SIG-M5 treated with dmso at 0.1 percent for 504 hours (cell line): ENCODE results near the gene TMEM245.
A peak's percentile ranks its signal among the peaks of the same experiment; 100 is the strongest.

Experiments used
- DNase-seq: peaks from one replicate; lab custom pipeline; 2025; ENCODE audit not compliant: unreplicated experiment; lab: John Stamatoyannopoulos, UW

TMEM245 gene

DNA sequence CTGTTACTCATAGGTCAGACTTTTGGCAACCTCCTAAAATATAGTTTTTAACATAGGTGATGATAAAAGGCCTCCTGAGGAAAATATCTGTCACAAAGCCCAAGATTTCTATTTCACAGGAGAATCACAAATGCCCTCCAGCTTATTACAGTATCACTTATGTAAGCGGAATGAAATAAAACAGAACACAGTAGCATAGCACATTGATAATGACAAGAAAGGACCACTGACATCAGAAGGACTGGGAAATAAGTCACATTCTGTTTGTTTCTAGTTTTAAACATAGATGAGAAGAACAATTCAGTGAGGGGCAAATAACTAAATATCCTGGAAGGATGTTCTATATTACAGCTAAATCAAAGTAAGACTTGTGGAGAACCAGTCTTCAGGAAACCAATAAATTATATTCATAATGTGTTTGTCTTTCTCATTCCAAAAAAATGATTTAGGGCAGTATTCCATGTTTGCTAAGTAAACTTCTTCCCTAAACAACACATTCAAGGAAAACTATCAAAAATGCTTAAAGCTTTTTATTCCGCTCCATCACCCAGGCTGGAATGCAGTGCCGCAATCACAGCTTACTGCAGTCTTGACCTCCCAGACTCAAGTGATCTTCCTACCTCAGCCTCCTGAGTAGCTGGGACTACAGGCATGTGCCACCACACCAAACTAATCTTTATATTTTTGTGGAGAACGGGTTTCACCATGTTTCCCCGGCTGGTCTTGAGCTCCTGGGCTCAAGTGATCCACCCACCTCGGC lies 85.6 kb downstream of the TMEM245 start:
- DNase-seq, result no peak

DNA sequence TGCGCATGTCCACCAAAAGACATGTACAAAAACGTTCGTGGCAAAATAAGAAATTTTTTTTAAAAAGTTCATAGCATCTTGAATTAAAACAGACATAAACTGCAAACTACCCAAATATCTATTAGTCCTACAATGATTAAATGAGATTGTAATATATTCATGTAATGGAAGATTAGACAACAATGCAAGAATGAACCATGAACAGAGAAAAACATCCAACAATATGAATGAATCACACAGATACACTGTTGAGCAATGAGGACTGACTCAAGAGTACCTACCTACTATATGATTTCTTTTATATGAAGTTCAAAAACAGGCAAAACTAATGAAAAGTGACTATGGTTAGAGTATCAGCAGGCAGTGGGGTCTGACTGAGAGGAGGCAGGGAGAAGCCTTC lies 88.5 kb downstream of the TMEM245 start:
- DNase-seq, result no peak

DNA sequence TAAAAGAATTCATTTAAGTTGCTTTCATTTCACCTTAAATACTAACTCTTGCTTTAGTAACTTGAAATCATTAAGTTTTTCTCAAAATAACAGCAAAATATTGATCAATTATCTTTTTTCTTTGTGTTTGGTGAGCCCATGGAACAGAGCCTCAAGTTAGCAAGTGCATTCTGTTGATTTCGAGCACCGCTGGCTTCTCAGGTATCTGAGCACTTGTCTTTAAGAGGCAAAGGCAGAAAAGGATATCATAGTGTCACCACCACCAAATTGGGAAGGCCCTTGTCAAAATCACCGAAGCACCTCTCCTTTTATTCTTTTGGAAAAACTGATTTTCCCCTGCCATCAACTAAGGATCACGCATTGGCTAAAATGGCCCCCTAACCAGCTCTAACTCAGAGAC lies 89.3 kb downstream of the TMEM245 start:
- no peak for DNase-seq

DNA sequence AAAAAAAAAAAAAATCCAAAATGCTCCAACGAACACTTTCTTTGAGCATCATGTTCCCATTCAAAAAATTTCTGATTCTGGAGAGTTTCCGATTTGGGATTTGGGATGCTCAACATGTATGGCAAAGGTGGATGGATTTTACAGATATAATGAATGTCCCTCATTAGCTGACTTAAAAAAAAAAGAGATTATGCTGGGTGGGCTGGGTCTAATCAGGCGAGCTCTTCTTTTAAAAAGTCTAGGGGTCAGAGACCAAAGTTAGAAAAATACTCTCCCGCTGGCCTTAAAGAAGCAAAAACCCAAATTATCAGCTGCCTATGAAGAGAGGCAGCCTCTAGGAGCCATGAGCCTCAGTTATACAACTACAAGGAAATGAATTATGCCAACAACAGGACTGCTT lies 91.3 kb downstream of the TMEM245 start:
- no peak for DNase-seq

DNA sequence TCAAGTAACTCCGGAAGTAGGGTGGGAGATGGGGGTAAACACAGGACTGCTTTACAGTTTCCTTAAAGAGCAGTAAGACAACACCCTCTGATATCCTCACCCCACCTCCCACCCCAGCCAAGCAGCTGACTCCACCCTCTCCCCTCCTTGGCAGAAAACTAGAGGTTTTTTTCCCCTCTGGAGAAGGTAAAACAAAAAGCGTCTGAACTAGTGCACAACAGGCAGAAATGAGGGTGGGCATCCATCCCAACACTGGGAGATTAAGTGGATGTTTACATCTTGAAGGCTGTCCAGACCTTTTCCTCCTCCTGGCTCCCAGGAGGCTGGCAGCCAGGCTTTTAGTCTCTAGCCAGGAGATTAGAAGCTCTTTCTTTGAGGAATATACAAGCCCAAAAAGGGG lies 92.6 kb downstream of the TMEM245 start:
- DNase-seq, result no peak

DNA sequence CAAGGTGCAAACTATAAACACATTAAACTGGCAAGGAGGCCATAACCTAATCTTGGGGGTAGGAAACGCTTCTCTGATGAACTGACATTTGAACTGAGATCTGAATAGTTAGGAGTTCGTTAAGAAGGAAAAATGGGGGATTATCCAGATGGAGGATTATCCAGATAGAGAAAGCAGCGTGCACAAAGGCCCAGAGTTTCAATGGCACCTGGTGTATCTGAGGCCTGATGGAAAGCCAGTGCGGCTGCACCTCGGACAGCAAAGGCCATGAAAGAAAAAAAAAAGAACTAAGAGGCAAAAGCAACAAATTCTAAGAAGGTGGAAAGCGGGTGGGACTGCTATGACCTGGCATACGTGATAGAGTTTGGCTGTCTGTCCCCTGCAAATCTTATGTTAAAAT lies 93.4 kb downstream of the TMEM245 start:
- no peak for DNase-seq

DNA sequence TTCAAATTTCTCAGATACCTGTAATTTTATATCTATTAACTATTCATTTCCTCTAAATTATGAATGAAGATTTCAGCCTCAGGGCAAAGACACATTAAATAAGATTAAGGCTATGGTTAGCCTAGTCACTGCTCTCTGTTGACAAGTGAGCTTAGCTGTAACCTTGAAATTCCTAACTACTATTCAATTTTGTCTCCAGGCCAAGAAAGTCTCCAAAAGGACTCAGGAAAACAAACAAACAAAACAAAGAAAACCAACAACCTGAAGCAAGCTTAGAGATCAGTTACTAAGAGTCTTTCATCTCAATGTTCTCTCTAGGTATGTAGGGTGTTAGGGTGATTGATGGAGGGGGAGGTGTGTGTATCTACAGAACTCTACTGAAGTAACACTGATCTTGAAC lies 96.9 kb downstream of the TMEM245 start:
- DNase-seq, result no peak

DNA sequence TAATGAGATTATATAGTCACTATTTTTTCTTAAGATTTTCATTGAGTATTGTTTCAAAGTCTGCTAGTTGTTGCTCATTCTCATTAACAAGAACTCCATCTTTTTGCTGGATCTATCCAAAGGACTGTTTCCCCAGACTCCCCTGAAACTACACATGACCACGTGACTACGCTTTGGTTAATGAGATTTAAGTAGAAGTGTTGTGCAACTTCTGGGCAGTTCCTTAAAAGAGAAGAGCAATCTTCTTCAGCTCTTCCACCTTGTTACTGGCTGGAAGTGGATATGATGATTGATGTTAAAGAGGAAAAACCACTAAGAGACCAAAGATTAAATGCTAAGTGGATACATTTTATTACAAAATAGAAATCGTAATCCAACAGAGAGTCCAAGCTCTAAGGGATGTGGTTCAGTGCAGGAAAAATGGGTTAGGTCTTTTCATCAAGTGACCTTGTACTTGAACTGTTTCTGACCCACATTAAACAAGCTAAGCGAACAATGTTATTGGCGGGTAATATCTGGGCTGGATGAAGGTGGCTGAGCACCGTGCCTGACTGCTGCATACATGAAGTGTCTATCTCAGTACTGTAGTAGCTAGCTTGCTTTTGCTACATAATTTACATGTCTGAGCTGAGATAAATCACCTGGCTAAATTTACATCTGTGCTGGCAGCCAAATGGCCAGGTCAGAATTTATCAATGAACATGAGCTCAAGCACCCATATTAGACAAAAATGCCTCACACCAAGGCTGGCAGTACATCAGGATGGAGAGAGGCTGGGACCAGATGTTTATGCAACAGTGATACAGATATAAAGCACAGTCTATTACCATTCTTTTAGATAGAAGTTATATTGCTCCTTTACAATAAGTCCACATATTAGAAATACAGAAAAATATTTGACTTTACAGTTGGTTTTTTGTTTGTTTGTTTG lies 98.9 kb downstream of the TMEM245 start:
- DNase-seq, result peak; percentile 61

DNA sequence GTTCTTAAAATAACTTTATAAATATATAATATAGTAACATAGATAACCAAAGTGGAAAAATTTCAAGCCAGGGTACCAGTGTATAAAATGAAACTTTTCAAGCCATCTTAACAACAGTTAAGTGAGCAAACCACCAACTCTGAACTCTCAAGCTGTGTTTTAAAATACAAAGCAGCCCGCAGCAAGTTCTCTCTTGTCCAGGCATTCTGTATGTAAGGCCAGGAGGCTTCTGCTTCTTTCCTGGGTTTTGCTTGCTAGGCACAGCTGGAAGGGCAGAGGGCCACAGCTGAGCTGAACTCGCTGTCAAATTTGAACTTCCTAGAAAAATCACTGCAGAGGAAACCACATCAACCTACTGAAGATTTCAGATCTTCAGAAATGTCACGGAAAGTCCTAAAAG lies 99.6 kb downstream of the TMEM245 start:
- DNase-seq, result no peak

DNA sequence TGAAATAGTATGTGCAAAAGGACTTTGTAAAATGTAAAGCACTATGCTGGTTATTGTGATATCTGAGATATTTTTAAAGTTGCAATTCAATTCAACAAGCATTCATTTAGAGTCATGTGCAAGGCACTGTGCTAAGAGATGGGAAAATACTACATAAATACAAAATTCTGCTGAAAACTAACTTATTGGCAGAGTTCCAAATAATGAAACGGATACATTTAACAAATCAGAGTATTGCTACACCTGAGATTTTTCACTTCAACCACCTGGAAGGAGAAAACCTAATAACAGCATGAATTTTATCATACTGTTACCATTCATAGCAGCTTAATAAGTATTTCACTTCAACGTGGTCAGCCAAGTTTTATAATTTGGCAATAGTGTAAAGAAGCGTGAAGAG lies 100.3 kb downstream of the TMEM245 start:
- DNase-seq, result no peak

DNA sequence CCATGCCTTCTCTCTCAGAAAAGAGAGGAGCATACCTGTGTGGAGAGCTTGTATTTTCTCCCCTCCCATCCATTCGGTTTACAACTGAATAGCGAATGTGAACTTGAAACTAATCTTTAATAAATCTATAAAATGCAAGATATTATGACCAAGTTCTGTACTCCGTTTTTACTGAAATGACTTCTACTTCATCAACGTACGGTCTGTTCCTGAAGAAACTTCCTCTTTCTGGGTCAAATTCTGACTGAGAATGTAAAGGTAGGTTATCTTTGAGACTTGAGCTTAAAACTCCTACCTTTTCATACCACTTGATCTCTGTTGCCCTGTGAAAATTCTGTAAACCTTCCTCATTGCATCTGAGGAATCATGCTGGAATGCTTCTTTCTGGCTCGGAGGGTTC lies 102.3 kb downstream of the TMEM245 start:
- DNase-seq, result no peak

DNA sequence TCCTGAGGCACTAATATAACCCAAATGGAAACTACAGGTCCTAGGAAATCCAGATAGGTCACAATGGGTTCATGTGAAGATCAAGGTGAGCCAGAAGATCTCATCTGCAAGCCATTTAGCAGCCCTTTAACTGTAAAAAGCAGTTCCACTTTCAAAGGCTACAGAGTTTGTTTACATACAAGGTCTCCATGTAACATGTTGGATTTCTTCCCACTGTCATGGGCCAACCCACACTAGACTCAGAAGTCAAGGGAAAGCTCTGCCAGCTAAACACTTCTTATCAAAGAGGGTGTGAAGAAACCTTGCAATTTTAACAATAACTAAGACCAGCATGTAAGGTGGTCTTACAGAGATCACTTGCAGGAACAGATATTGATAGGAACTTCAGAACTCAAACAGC lies 102.7 kb downstream of the TMEM245 start:
- no peak for DNase-seq

DNA sequence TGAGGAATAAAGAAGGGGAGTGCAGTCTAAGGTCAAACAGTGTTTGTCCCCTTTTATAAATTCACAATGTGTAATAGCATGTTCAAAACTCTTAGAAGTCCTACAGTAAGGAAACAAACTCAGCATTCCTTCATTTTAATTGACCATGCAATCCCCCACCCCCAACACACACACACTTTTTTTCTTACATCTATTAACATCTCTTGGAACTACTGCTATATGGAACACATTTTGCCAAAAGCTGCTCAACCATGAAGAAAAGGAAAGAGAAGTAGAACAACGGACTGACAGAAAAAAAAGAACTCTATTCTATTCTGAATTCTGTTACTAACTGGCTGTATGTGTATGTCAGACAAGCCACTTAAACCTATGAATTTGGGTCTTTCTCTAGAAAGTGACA lies 103.6 kb downstream of the TMEM245 start:
- no peak for DNase-seq

DNA sequence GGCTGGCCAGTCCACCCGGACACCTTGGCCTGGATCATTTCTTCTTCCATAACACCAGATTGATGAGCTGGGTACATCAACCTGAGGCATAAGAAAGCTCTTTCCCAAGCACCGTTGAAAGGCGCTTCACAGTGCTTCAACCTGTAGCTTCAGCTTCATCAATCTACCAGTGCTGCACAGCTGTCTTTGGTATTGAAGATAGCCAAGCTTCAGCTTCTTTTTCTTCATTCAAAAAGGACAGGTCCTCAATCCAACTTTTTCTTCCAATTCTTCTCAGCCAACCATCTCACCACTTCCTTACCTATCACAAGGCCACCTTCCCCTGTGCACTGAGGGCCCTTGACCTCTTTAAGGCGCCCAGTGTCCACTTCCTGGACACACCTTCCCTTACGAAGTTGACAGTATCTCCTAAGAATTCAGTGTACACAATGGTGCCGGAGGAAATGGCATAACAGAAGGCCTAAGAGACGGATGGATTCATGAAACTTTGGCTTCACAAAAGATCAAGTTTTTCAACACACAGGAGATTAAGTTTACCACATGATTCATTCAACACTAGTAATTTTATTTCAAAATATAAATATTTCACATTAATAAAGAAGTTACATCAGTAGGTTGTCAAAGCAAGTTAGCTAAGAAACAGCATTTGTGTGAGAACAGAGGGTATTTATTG lies 105.0 kb downstream of the TMEM245 start:
- DNase-seq, result no peak

DNA sequence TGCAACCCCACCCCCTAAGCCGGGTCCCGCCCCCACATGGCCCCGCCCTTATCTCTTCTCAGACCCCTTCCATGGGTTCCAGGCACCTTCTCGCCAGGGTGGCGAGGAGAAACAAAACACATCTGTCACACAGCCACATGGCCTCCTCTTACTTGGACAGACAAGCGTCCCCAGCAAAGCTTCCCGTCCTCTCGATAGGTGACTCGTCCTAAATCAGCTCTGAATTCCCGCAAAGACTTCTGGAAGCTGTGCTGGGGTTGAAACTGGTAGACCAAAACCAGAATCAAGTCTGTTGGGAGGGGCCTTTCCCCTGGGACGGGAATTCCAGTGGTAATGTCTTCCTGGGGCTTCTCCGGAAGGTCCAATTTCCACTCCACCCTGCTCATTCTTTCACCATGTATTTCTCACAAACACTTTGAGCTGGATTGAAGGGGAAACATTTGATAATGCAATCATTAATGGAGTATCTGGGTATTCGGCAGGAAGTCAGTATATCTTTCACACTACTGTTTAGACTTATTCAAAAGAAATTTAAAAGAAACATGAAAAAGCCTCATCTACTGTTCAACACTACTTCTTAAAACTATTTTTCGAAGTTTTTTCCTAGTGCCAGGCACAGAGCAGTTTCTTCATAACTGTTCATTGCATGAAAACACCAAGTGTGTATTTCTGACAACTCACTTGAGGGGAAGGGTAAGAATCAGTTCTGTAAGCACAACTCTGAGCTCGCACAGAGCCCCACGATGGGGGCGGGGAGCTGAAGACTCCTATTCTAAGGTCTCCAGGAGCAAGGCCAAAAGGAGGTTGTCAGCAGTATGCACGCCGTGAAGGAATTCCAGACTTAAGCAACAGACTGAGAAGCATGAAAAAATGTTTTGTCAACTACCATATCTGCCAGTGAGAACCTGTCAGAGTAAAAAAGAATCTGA lies 105.8 kb downstream of the TMEM245 start:
- no peak for DNase-seq

DNA sequence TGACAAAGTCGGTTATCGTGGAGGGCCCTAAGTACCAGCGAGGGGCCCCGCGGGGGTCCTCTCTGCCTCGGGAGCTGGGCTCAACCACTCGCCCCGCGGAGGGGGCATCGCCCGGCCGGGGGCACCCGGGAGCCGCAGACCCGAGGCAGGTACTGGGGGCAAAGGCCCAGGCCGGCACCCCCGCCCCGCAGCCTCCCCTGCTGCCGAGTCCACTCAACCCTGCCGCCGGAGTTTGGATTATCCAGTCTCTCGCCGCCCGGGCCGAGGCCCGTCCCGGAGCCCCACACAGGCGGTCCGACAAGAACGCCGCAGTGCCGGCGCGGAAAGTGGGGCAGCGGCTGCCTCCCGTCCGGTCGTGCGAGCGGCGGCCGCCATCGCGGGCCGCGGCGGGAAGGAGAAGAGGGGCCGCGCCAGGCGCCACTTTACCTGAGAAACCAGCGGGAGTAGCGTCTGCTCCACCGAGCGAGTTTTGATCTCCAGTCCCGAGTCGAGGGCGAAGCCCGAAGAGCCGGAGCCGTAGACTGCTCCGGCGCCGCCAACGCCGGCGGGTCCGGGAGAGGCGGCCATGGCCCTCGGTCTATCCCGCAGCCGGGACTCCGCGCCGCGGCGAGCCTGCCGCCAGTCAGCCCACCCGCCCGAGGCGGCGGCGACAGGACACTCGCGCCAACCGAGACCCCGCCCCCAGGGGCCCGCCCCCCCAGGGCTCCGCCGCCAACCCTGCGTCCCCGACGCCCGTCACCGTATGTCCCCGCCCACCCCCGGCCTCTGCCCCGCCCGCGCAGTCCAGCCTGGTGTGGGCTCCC lies 106.7 kb downstream of the TMEM245 start, which contains the start of gene CTNNAL1:
CTNNAL1 (minus strand) TSS at position 624 of the 803 bp plus-strand sequence; CDS start at position 567, 57 bp downstream.
- peak; percentile 62 for DNase-seq

DNA sequence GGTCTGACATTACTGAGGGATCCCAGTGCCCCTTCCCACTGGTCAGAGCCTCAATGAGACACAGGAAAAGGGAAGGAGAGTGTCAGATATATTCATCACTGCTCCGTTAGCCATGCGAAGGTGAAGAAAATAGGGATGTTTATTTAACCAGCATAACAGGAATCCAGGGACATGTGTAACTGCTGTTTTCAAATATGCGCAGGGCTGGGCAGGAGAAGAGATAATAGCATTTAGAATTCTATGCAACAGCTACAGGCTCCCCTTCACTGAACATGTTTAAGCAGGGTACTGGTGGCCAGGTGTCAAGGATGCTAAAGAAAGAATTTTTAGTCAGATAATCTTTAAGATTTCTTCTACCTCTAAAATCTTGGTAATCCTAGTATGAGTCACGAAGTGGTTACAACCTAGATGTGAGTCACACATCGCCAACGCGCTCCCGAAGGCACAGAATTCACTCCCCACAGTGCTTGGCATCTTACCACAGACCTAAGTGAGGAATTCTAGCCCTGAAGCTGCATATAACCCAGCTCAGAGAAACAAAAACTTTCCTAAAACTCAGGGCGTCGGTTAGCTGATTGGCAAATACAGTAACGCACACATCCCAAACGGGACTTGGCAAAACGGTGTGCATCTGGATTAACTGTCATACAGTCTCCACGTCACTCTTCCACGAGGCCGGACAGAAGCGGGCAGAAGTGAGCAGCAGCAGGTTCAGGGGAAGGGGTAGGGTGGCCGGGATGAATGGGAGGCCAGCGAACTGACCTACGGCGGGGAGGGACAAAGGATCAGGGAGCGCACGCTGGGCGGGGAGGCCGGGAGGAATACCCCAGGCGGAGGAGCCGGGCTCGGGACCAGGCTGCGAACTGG lies 107.5 kb downstream of the TMEM245 start:
- peak; percentile 48 for DNase-seq

DNA sequence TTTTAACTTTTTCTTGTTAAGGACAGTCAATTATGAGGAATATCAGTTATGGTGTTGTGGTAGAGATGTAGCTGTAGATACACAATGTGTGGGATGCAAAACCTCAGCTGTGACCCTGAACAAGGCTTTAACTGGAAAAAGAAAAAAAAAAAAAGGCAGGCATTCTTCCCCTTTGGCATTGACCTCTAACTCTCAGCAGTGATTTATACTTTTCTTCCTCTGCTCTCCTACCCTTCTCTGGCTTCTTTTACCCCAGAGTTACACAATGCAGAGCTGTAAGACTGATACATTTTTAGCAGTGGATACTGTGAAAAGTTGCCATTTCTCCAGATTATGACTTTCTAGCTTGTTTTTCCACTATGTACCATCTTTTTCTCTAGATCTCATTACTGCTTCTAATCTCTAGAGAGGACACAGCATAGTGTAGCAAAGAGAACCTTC lies 108.5 kb downstream of the TMEM245 start:
- no peak for DNase-seq

DNA sequence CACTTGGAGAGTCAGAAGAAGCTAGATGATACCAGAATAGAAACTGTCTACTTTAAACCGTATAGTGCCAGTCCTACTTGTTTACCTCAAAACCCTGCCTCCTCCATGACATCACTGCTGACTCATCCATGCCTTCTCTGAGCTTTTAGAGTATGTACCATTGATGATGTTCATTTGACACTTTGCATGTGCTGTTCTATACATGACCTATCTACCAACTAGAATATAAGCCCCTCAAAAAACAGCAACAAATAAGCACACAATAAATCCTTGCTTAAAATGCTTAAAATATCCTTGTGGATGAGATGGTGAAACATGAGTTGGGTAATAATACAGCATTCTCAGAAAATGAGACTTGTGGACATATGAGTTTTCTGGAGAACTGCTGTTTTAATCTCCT lies 109.0 kb downstream of the TMEM245 start:
- DNase-seq, result peak; percentile 15
